ENCODE results near the gene ACTG1. TPM values are rescaled to one million over a fixed set of nuclear protein-coding genes. Genes with fewer than 3 reads are reported as not detected.
A peak's percentile ranks its signal among the peaks of the same experiment; 100 is the strongest.

ACTG1 gene
- total and polyA plus RNA-seq, 9 of the 15 experiments (the other 6 are each of a cell fraction or from before 2014, with no cell fraction given), result 224 to 1,775 (median 568) TPM

GRCh38 chr17:81512562-81513371, at the start of gene ACTG1 (continued):
- TF ChIP-seq ILK (tag; IDR thresholded peaks at IDR 0.05; ENCODE audit: borderline replicate concordance, low read depth) (no peak), IFI16 (CRISPR knock-in tag; IDR thresholded peaks at IDR 0.05) (no peak), ZBTB8A (IDR thresholded peaks at IDR 0.05; ENCODE audit: partially characterized antibody) (no peak), SPI1 (IDR thresholded peaks at IDR 0.05; ENCODE audit: borderline replicate concordance, low read depth, low read length) (no peak), GATAD2A (IDR thresholded peaks at IDR 0.05) (peak; percentile 44), HSF4 (CRISPR knock-in tag; IDR thresholded peaks at IDR 0.05; ENCODE audit: borderline replicate concordance) (no peak), XRCC4 (IDR thresholded peaks at IDR 0.05; ENCODE audit: extremely low read depth, insufficient read depth, insufficient read length) (no peak), SUPT5H (IDR thresholded peaks at IDR 0.05) (peak; percentile 92), ZNF316 (IDR thresholded peaks at IDR 0.05) (no peak), TSC22D4 (tag; IDR thresholded peaks at IDR 0.05) (no peak), ZBTB17 (CRISPR knock-in tag; IDR thresholded peaks at IDR 0.05) (peak; percentile 51; the same call in 1 of the 2 replicates), NFYB (IDR thresholded peaks at IDR 0.05; ENCODE audit: extremely low read depth, insufficient read length) (no peak), MAFG (tag; conservative IDR thresholded peaks at IDR 0.05) (no peak), NR2C2 (CRISPR knock-in tag; IDR thresholded peaks at IDR 0.05) (0 out of 2 replicates have a peak, but pooled peaks have one; percentile 53), NR2C2 (tag; IDR thresholded peaks at IDR 0.05) (peak; percentile 62; the same call in 1 of the 2 replicates), GTF2E2 (tag; IDR thresholded peaks at IDR 0.05) (peak; percentile 96), ZNF280A (IDR thresholded peaks at IDR 0.05; ENCODE audit: low read depth, partially characterized antibody) (no peak), HMGN3 (IDR thresholded peaks at IDR 0.05; ENCODE audit: borderline replicate concordance, extremely low read depth, insufficient read length, low read depth, low read length) (peak; percentile 84), LEF1 (IDR thresholded peaks at IDR 0.05) (no peak), NCOA2 (IDR thresholded peaks at IDR 0.05; ENCODE audit: partially characterized antibody in 2 of 2) (no peak), TSHZ1 (CRISPR knock-in tag; IDR thresholded peaks at IDR 0.05) (no peak), MCM3 (IDR thresholded peaks at IDR 0.05) (no peak), ELF4 (CRISPR knock-in tag; IDR thresholded peaks at IDR 0.05) (no peak), ZBTB2 (IDR thresholded peaks at IDR 0.05) (no peak)

Data from K562 (cell line).